ENCODE data around the gene ROCK2. TPM values are rescaled to one million over a fixed set of nuclear protein-coding genes. Genes with fewer than 3 reads are reported as not detected.

Gene ROCK2
- total RNA-seq, 2 experiments from 2014 or later: 19.1 to 20.5 TPM

Other genes starting within 250 kb of the ROCK2 start
- gene SLC66A3, start 189.2 kb downstream of the ROCK2 start, total RNA-seq: 10 to 100 TPM; 21.6 to 23.4 TPM
- gene E2F6, start 121.5 kb upstream of the ROCK2 start, total RNA-seq: 1 to 10 TPM; 6.6 to 7.3 TPM
- gene GREB1, start 189.4 kb upstream of the ROCK2 start, total RNA-seq: under 1 TPM; 0.10 to 0.29 TPM